ENCODE measurements around the gene PIP5K1B.

- TF ChIP-seq, protein P1, sequence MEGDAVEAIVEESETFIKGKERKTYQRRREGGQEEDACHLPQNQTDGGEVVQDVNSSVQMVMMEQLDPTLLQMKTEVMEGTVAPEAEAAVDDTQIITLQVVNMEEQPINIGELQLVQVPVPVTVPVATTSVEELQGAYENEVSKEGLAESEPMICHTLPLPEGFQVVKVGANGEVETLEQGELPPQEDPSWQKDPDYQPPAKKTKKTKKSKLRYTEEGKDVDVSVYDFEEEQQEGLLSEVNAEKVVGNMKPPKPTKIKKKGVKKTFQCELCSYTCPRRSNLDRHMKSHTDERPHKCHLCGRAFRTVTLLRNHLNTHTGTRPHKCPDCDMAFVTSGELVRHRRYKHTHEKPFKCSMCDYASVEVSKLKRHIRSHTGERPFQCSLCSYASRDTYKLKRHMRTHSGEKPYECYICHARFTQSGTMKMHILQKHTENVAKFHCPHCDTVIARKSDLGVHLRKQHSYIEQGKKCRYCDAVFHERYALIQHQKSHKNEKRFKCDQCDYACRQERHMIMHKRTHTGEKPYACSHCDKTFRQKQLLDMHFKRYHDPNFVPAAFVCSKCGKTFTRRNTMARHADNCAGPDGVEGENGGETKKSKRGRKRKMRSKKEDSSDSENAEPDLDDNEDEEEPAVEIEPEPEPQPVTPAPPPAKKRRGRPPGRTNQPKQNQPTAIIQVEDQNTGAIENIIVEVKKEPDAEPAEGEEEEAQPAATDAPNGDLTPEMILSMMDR (conservative IDR thresholded peaks at IDR 0.05; ENCODE audit: low read length), result no peak
- no peak for TF ChIP-seq EZH2phosphoT487 (IDR thresholded peaks at IDR 0.05; ENCODE audit: borderline replicate concordance, low read depth, low read length)
Measured at GRCh38 chr9:68791169-68791568, 86.1 kb downstream of the PIP5K1B start.

All from OCI-LY7 (cell line).